Brain microvascular endothelial cell (primary cell): ENCODE data around the gene ZWILCH.
"Not testable (repeated sequence)": the region's sequence is repeated elsewhere in the genome, so short reads cannot be mapped to it uniquely, and the experiment has no call there.

Source experiments
- DNase-seq: peaks from one replicate; pipeline ENCODE4 v3.0.0-alpha.2; 2020
- H3K27ac ChIP-seq: fragments of 250-450 bp; sonication (Bioruptor Pico); 2 replicates; pipeline ENCODE4 v1.5.1; 2020; ENCODE audit warnings: mild to moderate bottlenecking, moderate library complexity
- H3K27me3 ChIP-seq: fragments of 250-450 bp; sonication (Bioruptor Pico); replicated peaks from 2 replicates; pipeline ENCODE4 v1.5.1; 2020; ENCODE audit warnings: mild to moderate bottlenecking
- H3K36me3 ChIP-seq: fragments of 250-450 bp; sonication (Bioruptor Pico); replicated peaks from 2 replicates; pipeline ENCODE4 v1.5.1; 2020; ENCODE audit warnings: mild to moderate bottlenecking
- H3K4me3 ChIP-seq: 2 replicates; pipeline ENCODE4 v1.5.1; 2011; ENCODE audit warnings: low read depth, mild to moderate bottlenecking, control low read depth, low read length, moderate library complexity
- CTCF ChIP-seq: IDR thresholded peaks from 2 replicates; pipeline ENCODE4 v1.5.1; 2011; ENCODE audit warnings: low read depth, mild to moderate bottlenecking, moderate library complexity, low read length, control low read depth, inconsistent platforms; ENCODE audit errors: missing control alignments
- in situ Hi-C: cut with HindIII; loops from 2 replicates; pipeline ENCODE4 v1.10.0; 2017; ENCODE audit warnings: low sequenced_read_pairs, low pct_ligation_motif_present

Gene ZWILCH

DNA sequence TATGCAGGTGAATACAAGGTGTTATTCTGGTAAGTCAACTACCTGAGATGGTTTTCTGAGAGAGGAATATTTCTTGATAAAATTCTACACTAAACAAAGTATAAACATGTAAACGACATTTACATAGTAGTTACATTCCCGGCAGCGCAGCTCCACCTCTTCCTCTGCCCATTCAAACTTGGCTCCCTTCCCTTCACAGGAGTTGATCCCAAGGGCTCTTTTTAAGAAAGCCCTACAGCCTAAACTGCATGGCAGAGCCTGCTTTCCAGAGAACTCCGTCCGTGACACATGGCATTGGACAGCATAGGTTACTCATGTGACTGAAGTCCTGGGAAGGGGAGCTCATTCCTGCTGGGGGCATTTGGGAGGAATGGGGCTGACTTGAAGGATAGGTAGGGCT is 82.6 kb downstream of the ZWILCH start:
- no peak for TF ChIP-seq CTCF
- in situ Hi-C loops = no loop called here
- Histone ChIP-seq H3K4me3 (no peak overlapping the region), H3K27ac (no peak overlapping the region), H3K36me3 (no peaks in the 10 kb centered on the region), H3K27me3 (no peaks in the 10 kb centered on the region)
- no peak for DNase-seq

DNA sequence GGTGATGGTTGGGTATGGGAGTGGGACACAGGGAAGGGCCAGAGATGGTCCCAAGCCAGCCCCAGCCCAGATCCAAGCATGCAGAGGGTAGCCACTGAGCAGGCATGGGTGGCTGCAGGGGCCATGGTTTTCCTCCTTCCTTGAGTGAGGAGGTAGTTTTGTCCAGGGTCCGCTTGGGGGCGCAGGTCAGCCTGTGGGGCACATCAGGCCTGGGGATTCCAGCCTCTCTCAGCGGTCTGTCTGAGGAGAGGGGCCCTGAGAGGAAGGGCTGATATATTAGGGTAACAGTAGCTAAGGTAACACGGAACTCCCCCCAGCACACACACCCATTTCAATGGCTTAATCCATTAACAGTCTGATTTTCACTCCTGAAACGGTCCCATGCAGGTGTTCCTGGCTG is 83.4 kb downstream of the ZWILCH start:
- H3K36me3 ChIP-seq = no peaks in the 10 kb centered on the region
- H3K27ac ChIP-seq = no peak overlapping the region
- no peak for DNase-seq
- no peak overlapping the region for H3K4me3 ChIP-seq
- in situ Hi-C loops = no loop called here
- TF ChIP-seq CTCF = peak; percentile 54
- no peaks in the 10 kb centered on the region for H3K27me3 ChIP-seq

DNA sequence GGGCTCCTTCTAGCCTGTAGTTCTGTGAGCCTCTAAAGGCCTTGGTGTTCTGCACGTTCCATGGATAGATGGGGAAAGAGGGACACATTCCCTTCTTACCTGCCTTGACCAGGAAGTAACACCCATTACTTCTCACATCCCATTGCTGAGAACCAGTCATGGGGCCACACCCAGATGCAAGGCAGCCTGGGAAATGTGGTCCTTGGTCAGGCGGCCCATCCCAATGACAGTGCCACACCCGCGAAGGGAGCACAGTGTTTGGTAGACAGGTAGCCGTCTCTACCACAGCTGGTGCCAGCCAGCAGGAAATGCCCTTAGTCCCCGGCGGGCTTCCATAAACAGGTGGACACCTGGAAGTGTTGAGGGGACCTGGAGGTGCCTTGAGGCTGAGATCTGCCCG is 83.8 kb downstream of the ZWILCH start:
- Histone ChIP-seq H3K36me3 (no peaks in the 10 kb centered on the region), H3K27ac (no peak overlapping the region), H3K27me3 (no peaks in the 10 kb centered on the region), H3K4me3 (no peak overlapping the region)
- in situ Hi-C loops = no loop called here
- no peak for TF ChIP-seq CTCF
- no peak for DNase-seq

GRCh38 chr15:66589429-66589828 is 84.3 kb downstream of the ZWILCH start:
- DNase-seq, in situ Hi-C loops, H3K27ac ChIP-seq, H3K4me3 ChIP-seq, H3K27me3 ChIP-seq, H3K36me3 ChIP-seq: not testable (repeated sequence)

DNA sequence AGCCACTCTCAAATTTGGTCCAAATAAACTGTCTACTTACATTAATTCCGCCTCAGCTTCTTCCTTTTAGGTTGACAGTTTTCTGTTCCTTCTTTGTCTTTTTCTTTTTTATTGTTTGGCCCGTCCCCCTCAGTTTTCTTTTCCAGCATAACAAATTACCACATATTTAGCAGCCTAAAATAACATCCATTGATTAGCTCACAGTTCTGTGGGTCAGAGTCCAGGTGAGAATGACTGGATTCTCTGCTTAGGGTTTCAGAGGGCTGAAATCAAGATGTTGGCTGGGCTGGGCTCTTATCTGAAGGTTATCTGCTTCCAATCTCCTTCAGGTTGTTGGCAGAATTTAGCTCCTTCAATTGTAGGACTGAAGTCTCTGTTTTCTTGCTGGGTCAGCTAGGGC is 85.3 kb downstream of the ZWILCH start:
- no peak for TF ChIP-seq CTCF
- Histone ChIP-seq H3K4me3 (no peak overlapping the region), H3K27ac (no peak overlapping the region), H3K36me3 (no peaks in the 10 kb centered on the region), H3K27me3 (no peaks in the 10 kb centered on the region)
- in situ Hi-C loops = no loop called here
- no peak for DNase-seq

GRCh38 chr15:66591322-66591862 is 86.3 kb downstream of the ZWILCH start:
- no peak for TF ChIP-seq CTCF

More at GRCh38 chr15:66591322-66591862, 86.3 kb downstream of the ZWILCH start:
- Histone ChIP-seq H3K27ac (no peak overlapping the region), H3K27me3 (no peaks in the 10 kb centered on the region), H3K36me3 (no peaks in the 10 kb centered on the region), H3K4me3 (no peak overlapping the region)
- DNase-seq = no peak
- in situ Hi-C loops = no loop called here
